CD4-positive, alpha-beta T cell treated with Interleukin-4 for 4 hours (primary cell): Measurements from ENCODE around the gene MEX3A.
"Not testable (repeated sequence)": the region's sequence is repeated elsewhere in the genome, so short reads cannot be mapped to it uniquely, and the experiment has no call there.

Source experiments
- DNase-seq: peaks from one replicate; pipeline ENCODE4 v3.0.0-alpha.2; 2020

Gene MEX3A

DNA sequence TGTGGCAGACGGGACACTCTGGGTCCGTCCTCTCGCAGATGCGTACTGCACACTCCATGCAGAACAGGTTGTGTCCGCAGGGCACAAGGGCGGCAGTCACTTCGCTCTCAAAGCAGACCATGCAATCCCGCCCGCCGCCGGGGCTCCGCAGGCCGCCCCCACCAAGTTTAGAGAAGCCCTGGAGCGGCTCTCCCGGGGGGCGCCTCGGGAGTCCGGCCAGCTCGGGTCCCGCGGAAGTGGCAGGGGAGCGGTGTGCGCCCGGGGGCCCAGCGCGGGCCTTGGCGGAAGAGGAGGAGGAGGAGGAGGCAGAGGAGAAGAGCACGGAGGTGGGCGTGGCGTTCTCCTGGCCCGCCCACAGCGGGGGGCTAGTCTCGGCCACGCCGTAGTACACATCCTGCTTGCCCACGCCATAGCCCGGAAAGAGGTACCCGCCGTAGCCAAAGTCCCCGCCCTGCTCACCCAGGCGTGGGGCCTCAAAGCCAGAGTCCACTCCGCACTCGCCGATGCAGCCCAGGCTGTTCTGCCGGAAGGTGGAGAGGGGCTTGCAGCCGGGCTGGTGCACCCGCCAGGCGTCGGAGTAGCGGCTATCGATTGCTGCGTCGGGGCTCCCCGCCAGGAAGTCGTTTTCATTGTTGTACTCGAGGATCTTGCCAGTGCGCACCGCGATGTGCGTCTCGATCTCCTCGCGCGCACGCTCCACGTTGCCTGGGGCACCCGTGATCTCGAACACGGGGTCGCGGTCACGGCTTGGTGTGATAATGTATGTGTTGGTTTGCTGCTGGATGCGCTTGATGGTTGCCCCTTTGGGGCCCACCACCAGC lies 5.4 kb downstream of the MEX3A start:
- no peak for DNase-seq

DNA sequence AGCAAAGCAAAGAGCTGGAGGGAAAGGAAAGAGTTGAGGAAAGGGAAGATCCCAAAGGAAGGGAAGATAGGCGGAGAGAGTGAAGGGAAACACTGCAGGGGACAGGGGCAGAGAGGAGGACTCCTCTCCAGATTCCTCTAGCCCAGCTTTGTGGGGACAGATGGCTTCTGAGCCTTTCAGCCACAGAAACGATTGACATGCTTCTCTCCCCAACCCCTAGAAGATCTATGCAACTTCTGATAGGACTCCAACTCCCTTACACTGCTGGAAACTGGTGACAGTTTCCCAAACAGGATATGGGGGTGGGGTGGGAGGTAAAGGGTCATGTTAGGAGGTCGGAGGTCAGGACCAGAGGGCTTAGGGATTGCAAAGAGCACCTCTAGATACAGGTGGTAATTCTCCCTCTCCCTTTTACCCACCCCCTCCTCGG lies 6.5 kb downstream of the MEX3A start:
- no peak for DNase-seq

DNA sequence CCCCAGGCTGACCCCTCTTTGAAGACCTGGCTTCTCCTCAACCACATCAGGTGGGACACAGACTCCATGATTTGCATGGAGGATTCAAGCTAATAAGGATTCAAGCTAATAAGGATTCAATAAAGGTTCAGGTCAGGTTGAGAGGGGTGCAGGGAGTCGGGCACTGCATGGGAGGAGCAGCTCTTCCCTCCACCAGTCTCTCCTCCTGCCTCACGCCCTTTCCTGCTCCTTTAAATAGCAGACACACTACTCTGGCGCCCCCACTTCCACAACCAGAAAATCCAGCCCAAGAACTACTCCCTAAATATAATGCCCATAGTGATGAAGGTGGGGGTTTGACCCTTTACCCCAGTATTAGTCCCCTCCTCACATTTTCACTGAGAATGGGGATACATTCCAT lies 7.1 kb downstream of the MEX3A start:
- no peak for DNase-seq

DNA sequence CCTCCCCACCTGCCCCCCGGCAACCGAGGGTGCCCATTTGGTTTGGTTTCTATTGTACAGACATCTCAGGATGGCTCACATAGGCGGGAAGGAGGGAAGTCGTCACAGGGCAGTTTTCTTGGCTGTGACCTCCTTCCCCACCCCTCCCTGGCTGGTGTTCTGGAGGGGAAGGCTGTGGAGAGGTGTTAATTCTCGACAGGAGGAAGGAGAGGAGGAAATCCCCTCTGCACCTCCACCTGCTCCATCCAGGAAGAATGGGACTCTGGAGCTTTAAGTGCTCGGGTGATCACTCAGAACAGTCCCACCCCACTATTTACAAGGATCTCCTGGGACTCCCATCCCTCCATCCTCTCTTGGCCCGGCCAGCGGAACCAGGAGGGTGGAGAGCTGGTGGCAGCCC lies 7.6 kb downstream of the MEX3A start:
- no peak for DNase-seq

DNA sequence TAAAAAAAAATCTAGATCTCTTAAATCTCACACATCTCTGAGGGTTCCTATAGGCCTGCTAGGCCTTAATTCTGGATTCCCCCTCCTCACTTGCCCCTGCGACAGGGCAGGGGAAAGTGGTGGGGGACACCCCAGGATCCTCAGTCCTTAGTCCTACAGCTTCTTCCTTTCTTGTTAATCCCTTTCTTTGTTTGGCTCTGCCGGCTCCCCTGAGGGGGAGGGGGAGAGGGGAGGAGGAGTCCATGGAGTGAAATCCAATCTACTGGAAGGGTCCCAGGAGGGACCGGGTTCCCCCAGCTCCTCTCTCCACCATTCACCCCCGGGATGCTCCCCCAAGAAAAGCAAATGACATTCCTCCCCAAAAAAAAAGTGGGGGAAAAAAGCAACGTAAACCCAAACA lies 8.5 kb downstream of the MEX3A start:
- no peak for DNase-seq

DNA sequence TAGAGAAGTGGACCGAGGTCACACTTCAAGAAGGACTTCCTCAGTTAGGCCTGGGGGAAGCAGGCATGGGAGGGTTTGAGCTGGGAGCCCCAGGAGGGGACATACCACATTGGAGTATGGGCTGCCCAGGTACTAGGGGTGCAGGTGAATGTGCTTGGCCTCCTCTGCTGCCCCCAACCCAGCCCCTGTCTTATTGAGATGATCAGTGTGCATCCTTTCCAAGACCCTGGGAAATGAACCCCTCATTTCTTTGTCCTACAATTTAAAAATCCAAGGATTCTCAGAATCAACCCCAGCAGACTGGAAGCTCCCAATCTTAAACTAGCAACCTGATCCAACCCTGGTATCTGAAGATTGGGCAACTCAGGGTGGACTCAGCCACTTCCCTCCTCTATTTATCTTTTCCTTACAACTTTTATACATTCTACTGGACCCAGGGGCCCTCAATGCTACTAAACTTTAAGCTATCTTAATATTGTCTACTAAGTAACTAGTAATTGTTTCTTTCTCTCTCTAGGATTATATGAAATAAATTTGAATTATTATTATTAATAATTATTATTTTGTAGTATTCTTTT lies 9.1 kb downstream of the MEX3A start:
- no peak for DNase-seq

DNA sequence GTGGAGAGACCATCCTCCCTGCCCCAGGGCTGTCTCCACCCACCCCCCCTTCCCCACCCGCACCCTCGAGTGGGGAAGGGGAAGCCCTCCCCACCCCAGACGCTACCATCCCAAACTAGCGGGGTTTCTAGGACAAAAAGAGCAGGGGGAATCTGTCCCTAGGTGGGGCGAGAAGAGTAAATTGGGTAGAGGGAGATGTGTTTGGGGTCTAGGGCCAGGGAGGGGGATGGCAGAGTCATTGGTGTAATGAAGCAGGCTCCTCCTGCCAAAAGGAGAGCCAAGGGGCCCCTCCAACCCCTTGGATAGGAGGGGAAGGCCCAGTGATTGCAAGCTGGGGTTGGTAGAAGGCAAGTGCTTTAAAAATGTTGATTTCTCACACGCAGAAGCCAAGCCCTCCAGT lies 10.0 kb downstream of the MEX3A start:
- DNase-seq = no peak

DNA sequence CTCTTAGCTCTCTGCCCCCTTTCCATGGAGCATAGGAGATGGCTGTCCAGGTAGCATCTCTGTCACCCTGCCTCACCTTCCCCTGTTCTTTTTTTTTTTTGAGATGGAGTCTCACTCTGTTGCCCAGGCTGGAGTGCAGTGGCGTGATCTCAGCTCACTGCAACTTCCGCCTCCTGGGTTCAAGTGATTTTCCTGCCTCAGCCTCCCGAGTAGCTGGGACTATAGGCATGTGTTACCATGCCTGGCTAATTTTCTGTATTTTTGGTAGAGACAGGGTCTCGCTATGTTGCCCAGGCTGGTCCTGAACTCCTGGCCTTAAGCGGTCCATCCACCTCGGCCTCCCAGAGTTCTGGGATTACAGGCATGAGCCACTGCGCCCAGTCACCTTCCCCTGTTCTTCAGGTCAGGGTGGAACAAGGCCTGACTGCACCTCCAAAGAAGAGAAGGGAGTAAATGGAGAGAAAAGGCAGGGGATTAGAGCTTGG lies 10.9 kb downstream of the MEX3A start:
- DNase-seq = not testable (repeated sequence)

DNA sequence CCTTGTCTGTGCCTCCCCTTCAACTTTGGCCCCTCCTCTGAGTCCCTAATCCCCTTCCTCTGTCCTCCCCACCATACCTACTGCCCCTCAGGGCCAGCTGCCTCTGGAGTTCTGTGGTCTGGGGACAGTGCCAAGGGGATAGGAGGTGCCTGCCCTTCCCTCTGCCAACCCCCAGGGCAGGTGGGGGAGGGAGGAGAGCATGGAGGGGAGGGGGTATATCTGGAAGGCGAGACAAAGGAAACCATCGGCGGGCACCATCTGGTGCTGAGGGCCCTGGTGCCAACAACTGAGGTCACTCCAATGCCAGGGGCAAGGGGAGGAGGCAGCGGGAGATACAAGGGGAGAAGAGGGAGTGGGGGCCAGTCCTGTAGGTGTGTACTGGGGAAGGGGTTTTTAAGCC lies 11.7 kb downstream of the MEX3A start:
- no peak for DNase-seq

DNA sequence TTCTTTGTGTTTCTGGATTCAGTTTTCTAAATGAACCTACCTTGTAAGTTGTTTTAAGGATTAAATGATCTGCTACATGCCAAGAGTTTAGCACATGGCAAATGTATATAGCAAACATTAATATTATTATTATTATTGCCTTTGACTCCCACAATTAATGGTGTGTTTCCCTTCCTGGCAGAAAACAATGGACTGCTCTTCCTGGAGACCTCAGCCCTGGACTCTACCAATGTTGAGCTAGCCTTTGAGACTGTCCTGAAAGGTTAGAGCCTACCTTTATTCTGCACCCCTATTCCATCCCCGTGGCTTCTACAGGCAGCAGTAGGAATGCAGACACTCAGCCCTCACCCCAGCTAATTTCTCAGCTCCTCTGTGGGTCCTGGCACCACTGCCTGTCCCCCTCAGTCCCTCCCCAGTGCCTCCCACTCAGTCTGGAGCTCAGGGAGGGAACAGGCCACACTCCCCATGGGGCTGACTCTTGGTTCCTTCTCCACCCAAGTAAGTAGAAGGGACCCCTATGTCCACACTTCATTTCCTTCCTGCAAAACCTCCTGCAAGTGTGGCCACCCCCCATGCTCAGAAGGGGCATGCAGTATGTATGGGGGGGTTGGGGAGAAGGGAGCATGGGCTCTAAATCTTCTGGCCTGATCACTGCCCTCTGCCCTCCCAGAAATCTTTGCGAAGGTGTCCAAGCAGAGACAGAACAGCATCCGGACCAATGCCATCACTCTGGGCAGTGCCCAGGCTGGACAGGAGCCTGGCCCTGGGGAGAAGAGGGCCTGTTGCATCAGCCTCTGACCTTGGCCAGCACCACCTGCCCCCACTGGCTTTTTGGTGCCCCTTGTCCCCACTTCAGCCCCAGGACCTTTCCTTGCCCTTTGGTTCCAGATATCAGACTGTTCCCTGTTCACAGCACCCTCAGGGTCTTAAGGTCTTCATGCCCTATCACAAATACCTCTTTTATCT lies 12.5 kb downstream of the MEX3A start:
- no peak for DNase-seq

DNA sequence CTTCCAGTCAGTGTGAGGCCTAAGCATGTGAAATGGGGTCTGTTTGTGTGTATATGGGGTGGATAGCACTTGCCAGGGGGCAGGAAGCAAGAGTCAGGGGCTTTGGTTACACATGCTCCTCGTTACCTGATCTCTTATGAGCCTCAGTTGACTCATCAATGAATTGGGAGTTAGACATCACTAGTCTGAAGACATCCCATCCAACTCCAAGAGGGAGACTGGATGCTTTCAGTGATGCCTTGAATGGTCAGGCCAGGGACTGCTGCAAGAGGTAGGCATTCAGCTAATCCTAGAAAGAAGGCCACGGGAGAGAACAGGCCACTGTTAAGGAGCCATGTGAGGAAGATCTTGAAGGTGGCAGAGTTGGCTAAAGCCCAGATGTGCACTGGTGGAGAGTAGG lies 15.0 kb downstream of the MEX3A start:
- DNase-seq = no peak

DNA sequence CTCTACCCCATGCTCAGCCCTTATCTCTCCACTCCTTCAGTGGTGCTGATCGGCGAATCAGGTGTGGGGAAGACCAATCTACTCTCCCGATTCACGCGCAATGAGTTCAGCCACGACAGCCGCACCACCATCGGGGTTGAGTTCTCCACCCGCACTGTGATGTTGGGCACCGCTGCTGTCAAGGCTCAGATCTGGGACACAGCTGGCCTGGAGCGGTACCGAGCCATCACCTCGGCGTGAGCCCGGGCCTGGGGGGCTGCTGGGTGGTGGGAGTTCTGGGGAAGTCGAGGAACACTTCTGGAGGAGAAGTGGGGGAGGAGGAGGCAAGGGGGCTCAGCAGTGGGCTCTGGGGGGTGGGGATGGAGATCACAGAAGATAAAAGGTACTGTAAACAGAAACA lies 16.4 kb downstream of the MEX3A start:
- no peak for DNase-seq

DNA sequence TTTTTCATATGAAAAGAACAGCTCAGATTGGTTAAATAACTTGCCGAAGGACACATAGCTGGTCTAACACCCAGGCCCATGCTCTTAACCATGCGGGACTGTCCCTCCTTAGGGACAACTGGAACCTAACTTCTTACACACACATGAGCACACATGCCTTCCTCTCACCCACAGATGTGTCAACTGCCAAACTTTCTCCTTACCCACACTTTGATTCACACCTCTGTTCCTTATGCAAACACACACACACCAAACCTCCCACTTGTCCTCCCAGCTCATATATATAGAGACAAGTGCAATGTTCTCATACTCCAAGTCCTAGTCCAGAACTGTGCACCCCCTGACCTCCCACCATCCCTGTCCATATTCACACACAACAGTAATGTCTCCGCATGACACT lies 17.1 kb downstream of the MEX3A start:
- no peak for DNase-seq

DNA sequence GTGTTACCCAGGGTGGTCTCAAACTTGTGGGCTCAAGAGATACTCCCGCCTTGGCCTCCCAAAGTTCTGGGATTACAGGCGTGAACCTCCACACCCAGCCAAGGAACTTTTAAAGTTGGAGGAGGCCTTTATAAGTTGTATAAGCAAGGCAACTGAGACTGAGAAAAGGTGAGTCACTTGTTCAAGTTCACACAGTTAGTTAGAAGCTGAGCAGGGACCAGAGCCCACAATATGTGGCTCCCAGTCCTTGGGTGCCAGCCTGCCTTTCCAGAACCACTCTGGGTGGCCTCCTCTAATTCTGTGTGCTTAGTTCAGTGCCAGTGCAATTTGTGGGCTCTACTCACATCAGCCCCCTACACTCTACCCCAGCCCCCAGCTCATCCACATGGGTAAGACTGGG lies 17.6 kb downstream of the MEX3A start:
- no peak for DNase-seq

DNA sequence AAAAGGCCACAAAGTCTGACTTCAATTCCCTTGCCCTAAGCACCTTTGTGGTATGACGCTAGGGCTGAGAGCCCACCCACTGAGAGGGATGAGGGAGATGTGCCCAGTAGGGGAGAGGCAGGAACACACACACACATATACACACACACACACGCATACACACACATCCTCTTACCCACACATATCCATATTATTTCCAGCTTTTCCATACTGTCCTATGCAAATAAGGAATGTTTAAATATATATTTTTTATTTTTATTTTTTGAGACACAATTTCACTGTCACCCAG lies 18.3 kb downstream of the MEX3A start:
- no peak for DNase-seq

DNA sequence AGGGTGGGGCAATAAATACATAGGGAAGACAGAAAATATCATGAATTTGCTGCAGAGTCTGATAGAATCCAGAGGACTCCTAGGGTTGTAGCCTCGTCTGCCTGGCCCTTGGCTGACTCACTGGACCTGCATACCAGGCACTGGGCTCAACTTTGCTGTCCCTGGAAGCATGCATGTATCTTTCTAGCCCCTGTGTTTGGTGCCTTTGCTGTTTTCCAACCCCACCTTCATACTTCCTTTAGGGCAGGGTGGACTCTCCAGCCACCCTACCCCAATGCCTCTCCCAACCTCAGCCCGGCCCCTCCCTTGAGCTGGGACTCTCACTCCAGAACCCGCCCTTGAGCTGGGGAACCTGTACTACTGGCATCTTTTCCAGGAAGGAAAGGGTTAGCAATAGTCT lies 20.1 kb downstream of the MEX3A start:
- no peak for DNase-seq

DNA sequence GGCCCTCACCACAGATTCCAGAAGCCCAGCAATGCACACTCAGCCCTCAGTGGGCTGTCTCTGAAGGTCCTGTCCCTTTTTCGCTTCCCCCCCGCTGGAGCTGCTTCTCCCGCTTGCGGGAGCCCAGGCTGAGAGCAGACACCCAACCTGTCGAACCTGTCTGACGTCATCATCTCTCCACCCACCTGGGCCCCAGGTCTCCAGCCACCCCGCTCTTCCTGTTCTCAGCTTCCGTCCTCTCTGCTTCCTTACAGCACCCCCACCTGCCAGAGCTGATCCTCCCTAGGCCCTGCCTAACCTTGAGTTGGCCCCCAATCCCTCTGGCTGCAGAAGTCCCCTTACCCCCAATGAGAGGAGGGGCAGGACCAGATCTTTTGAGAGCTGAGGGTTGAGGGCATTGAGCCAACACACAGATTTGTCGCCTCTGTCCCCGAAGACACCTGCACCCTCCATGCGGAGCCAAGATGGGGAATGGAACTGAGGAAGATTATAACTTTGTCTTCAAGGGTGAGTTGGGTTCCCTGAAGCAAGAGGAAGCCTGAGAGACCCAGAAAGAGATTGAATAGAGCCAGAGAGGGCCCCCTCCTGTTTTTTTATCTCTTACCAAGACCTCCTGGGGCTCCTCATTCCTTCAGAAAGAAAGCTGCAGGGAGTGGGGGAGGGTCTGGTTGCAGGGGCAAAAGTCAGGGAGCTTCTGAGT lies 21.2 kb downstream of the MEX3A start, which contains the start of gene RAB25:
TSS of gene RAB25 (plus strand) at position 224 of the 700 bp plus-strand sequence. CDS start at position 465, 241 bp downstream.
- no peak for DNase-seq

DNA sequence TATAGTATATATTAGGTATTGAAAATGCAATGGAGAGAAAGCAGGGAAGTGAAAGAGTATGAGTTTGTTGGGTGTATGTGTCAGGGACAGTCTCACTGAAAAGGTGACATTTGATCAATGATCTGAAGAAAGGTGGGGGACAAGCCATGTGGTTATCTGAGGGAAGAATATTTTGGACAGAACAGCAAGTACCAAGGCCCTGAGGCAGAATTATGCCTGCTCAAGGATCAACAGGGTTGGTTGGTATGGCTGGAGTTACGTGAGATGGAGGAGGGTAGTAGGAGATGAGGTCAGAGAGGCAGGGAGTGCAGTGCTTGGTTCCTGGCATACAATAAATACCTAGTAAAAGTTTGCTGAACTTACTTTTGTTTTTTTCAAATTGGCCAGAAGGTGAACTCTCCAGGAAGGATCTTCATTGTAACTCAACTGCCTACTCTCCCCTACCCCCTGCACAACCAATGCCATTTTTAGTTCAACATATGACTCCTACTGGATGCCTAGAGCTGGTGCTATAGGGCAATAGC lies 25.9 kb downstream of the MEX3A start:
- no peak for DNase-seq

DNA sequence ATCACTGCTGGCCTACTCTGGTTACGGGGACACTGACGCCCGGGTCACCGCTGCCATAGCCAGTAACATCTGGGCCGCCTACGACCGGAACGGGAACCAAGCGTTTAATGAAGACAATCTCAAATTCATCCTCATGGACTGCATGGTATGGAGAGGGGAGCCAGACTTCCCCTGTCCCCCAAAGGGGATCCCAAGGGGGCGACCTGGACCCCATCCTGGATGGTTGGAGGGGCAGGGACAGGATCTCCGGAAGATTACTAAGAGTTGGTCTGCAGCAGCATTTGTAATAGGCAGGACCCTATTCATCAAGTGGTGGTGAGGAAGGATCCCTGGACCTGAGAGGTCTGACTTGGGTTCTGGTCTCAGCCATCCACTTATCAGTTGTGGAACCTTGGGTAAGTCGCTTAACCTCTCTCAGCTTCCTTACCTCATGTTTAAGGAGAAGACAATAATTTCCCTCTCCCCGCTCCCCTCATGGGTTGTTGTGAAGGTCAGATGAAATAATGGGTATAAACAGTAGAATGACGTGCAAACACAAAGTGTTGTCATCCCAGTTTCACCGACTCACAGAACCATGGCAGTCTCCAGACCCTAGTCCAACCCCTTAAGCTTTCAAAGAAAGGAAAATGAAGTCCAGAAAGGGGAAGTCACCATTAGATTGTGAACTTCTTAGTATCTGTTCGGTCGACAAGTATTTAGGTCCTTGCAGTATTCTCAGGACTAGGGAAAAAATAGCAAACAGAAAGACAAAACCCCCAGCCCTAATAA lies 26.8 kb downstream of the MEX3A start:
- DNase-seq = no peak

DNA sequence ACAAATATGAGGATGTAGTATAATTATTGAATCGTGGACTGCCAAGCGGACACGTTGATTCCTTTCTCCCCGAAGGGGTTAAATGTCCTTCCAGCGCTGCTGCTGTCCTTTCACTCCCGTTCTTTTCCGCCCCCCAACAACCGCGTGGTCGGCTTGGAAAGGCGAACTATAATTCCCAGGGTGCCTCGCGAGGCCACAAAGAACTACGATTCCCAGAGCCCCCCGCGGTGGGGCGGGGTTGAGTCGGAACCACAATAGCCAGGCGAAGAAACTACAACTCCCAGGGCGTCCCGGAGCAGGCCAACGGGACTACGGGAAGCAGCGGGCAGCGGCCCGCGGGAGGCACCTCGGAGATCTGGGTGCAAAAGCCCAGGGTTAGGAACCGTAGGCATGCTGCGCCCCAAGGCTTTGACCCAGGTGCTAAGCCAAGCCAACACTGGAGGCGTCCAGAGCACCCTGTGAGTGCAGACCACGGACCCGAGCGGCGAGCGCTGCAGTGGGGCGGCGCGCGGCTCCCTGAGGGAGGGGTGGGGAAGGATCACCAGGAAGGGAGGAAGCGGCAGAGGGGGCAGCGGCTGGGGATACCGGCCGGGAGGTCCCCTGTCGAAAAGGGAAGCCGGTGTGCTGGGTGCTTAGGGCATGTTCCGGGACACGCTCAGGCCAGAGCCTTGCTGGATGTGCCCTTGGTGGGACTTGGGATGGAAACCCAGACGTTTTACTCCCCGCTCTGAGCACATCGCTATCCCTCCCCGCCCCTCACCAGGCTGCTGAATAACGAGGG lies 27.6 kb downstream of the MEX3A start, which contains the start of gene LAMTOR2:
TSS of gene LAMTOR2 (plus strand) at position 283 of the 781 bp plus-strand sequence. CDS start at position 391, 108 bp downstream.
- peak; percentile 94 for DNase-seq
